A549 (cell line): Measurements from ENCODE around the gene CGB7.
"Not testable (repeated sequence)": the region's sequence is repeated elsewhere in the genome, so short reads cannot be mapped to it uniquely, and the experiment has no call there.

Source experiments
- EP300 ChIP-seq, 2 experiments: fragments of >200 bp; sonication (Bioruptor Twin); formaldehyde crosslinking; IDR thresholded peaks; 2 replicates in 1 of 2; 3 replicates in 1 of 2; pipeline ENCODE4 v1.6.1; 2016 to 2017
- POLR2A ChIP-seq: IDR thresholded peaks from 2 replicates; pipeline ENCODE4 v1.6.1; 2012; ENCODE audit warnings: mild to moderate bottlenecking, low read length
- ZSCAN20 ChIP-seq: fragments of 250-450 bp; sonication (Bioruptor Pico); IDR thresholded peaks from 2 replicates; pipeline ENCODE4 v1.8.0; 2022; ENCODE audit warnings: mild to moderate bottlenecking, moderate library complexity
- TF ChIP-seq, protein P1 (sequence below): fragments of >200 bp; sonication (Bioruptor Twin); formaldehyde crosslinking; IDR thresholded peaks from 3 replicates; pipeline ENCODE4 v1.5.1; 2016
- TF ChIP-seq, protein P2 (sequence below): fragments of 200-600 bp; sonication (generic); IDR thresholded peaks from 2 replicates; pipeline ENCODE4 v1.6.1; 2016; ENCODE audit warnings: antibody characterized with exemption, mild to moderate bottlenecking, moderate library complexity
- TF ChIP-seq, protein P3 (sequence below): IDR thresholded peaks from 2 replicates; pipeline ENCODE4 v1.6.1; 2012

DNA sequence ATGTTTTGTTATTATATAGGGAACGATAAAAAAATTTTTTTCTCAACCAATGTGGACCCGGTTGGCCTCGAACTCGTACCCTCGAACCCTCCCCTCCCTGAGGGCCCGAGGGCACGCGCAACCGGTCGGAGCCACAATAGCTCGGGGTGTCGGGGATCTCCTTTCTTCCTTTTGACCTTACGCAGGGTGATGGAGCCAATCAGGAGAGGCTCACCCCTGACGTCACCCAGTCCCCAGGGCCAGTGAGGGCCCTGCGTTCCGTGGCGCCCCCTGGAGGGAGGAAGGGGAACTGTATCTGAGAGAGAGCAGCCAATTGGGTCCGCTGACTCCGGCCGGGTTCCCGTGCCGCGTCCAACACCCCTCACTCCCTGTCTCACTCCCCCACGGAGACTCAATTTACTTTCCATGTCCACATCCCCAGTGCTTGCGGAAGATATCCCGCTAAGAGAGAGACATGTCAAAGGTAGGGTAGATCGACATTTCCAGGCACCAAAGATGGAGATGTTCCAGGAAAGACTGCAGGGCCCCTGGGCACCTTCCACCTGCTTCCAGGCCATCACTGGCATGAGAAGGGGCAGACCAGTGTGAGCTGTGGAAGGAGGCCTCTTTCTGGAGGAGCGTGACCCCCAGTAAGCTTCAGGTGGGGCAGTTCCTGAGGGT is 25.8 kb downstream of the CGB7 start, which contains the start of gene CGB2:
- TF ChIP-seq, protein P1, sequence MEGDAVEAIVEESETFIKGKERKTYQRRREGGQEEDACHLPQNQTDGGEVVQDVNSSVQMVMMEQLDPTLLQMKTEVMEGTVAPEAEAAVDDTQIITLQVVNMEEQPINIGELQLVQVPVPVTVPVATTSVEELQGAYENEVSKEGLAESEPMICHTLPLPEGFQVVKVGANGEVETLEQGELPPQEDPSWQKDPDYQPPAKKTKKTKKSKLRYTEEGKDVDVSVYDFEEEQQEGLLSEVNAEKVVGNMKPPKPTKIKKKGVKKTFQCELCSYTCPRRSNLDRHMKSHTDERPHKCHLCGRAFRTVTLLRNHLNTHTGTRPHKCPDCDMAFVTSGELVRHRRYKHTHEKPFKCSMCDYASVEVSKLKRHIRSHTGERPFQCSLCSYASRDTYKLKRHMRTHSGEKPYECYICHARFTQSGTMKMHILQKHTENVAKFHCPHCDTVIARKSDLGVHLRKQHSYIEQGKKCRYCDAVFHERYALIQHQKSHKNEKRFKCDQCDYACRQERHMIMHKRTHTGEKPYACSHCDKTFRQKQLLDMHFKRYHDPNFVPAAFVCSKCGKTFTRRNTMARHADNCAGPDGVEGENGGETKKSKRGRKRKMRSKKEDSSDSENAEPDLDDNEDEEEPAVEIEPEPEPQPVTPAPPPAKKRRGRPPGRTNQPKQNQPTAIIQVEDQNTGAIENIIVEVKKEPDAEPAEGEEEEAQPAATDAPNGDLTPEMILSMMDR = peak; percentile 35; the same call in 1 of the 3 replicates
- TF ChIP-seq, protein P2, sequence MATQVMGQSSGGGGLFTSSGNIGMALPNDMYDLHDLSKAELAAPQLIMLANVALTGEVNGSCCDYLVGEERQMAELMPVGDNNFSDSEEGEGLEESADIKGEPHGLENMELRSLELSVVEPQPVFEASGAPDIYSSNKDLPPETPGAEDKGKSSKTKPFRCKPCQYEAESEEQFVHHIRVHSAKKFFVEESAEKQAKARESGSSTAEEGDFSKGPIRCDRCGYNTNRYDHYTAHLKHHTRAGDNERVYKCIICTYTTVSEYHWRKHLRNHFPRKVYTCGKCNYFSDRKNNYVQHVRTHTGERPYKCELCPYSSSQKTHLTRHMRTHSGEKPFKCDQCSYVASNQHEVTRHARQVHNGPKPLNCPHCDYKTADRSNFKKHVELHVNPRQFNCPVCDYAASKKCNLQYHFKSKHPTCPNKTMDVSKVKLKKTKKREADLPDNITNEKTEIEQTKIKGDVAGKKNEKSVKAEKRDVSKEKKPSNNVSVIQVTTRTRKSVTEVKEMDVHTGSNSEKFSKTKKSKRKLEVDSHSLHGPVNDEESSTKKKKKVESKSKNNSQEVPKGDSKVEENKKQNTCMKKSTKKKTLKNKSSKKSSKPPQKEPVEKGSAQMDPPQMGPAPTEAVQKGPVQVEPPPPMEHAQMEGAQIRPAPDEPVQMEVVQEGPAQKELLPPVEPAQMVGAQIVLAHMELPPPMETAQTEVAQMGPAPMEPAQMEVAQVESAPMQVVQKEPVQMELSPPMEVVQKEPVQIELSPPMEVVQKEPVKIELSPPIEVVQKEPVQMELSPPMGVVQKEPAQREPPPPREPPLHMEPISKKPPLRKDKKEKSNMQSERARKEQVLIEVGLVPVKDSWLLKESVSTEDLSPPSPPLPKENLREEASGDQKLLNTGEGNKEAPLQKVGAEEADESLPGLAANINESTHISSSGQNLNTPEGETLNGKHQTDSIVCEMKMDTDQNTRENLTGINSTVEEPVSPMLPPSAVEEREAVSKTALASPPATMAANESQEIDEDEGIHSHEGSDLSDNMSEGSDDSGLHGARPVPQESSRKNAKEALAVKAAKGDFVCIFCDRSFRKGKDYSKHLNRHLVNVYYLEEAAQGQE = not testable (repeated sequence)
- TF ChIP-seq EP300 (IDR thresholded peaks at IDR 0.05); ZSCAN20 (CRISPR knock-in tag); POLR2A: not testable (repeated sequence)
- TF ChIP-seq, protein P3, sequence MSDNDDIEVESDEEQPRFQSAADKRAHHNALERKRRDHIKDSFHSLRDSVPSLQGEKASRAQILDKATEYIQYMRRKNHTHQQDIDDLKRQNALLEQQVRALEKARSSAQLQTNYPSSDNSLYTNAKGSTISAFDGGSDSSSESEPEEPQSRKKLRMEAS = not testable (repeated sequence)
